MCF 10A (cell line): ENCODE measurements around the gene TAS2R46. TPM values are rescaled to one million over a fixed set of nuclear protein-coding genes. Genes with fewer than 3 reads are reported as not detected.
A peak's percentile ranks its signal among the peaks of the same experiment; 100 is the strongest.

ENCODE experiments used
- BruUV-seq: library from RNA; stranded (reverse); fragments of 400-500 nt; replicated peaks from 2 replicates; lab custom pipeline; 2021; lab: Mats Ljungman, UMichigan
- CTCF ChIA-PET: fragments of 300-600 bp; sonication (Branson Sonifier 250); formaldehyde crosslinking; extraction: SDS; loops from one replicate; lab custom pipeline; 2021; ENCODE audit warnings: antibody characterized with exemption, inconsistent platforms; lab: Yijun Ruan, JAX
- POLR2A ChIA-PET: fragments of 300-600, 350-650 bp; sonication (Branson Sonifier 250); formaldehyde crosslinking; extraction: SDS; loops from one replicate; lab custom pipeline; 2020; ENCODE audit warnings: antibody characterized with exemption, inconsistent platforms; lab: Yijun Ruan, JAX
- DNase-seq: peaks from one replicate; pipeline ENCODE4 v3.0.0-alpha.2; 2018; ENCODE audit not compliant: unreplicated experiment
- H3K27ac Mint-ChIP-seq: one replicate; pipeline ENCODE4 v1.8.0; 2022; ENCODE audit warnings: mild to moderate bottlenecking, low read depth, mixed read lengths; ENCODE audit not compliant: unreplicated experiment
- H3K27me3 Mint-ChIP-seq: one replicate; pipeline ENCODE4 v1.8.0; 2022; ENCODE audit warnings: mixed read lengths; ENCODE audit not compliant: insufficient read depth, unreplicated experiment
- H3K36me3 Mint-ChIP-seq: one replicate; pipeline ENCODE4 v1.8.0; 2022; ENCODE audit warnings: mild to moderate bottlenecking, moderate library complexity, mixed read lengths; ENCODE audit not compliant: insufficient read depth, unreplicated experiment
- H3K4me1 Mint-ChIP-seq: one replicate; pipeline ENCODE4 v1.8.0; 2022; ENCODE audit warnings: mixed read lengths; ENCODE audit not compliant: insufficient read depth, unreplicated experiment
- H3K4me3 Mint-ChIP-seq: one replicate; pipeline ENCODE4 v1.8.0; 2022; ENCODE audit warnings: mild to moderate bottlenecking, moderate library complexity, mixed read lengths; ENCODE audit not compliant: unreplicated experiment
- H3K9me3 Mint-ChIP-seq: one replicate; pipeline ENCODE4 v1.8.0; 2022; ENCODE audit warnings: mixed read lengths; ENCODE audit not compliant: unreplicated experiment
- intact Hi-C: fragments of 100-400 bp; cut with micrococcal nuclease; formaldehyde crosslinking; loops from 2 replicates; pipeline ENCODE4 v1.14.1; 2022
- total RNA-seq: library from RNA; stranded (reverse); gene quantifications from 2 replicates; pipeline ENCODE4 v1.2.3, GENCODE V29; 2022
- TF ChIP-seq, protein P1 (sequence below): fragments of 200-600 bp; IDR thresholded peaks from one replicate; pipeline ENCODE4 v1.8.0; 2022; ENCODE audit warnings: antibody characterized with exemption, mild to moderate bottlenecking; ENCODE audit not compliant: unreplicated experiment

Gene TAS2R46
- total RNA-seq, 1 experiment from 2014 or later = 1.1 TPM

- POLR2A ChIA-PET = no interaction called here
- no peaks in the 10 kb centered on the region for H3K9me3 Mint-ChIP-seq
- TF ChIP-seq, protein P1, sequence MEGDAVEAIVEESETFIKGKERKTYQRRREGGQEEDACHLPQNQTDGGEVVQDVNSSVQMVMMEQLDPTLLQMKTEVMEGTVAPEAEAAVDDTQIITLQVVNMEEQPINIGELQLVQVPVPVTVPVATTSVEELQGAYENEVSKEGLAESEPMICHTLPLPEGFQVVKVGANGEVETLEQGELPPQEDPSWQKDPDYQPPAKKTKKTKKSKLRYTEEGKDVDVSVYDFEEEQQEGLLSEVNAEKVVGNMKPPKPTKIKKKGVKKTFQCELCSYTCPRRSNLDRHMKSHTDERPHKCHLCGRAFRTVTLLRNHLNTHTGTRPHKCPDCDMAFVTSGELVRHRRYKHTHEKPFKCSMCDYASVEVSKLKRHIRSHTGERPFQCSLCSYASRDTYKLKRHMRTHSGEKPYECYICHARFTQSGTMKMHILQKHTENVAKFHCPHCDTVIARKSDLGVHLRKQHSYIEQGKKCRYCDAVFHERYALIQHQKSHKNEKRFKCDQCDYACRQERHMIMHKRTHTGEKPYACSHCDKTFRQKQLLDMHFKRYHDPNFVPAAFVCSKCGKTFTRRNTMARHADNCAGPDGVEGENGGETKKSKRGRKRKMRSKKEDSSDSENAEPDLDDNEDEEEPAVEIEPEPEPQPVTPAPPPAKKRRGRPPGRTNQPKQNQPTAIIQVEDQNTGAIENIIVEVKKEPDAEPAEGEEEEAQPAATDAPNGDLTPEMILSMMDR = no peak
- CTCF ChIA-PET = interaction anchor here (0.6 kb wide), 1 partner anchor 210 kb away, joined by 4 read pairs; no protein-coding TSS in a partner anchor
- H3K27ac Mint-ChIP-seq = no peak overlapping the region
- H3K36me3 Mint-ChIP-seq = no peaks in the 10 kb centered on the region
- H3K4me3 Mint-ChIP-seq = no peak overlapping the region
- no TSS peak for BruUV-seq
- intact Hi-C loops = no loop called here
- H3K4me1 Mint-ChIP-seq = no peaks in the 10 kb centered on the region
- H3K27me3 Mint-ChIP-seq = no peaks in the 10 kb centered on the region
- no peak for DNase-seq
Observed at GRCh38 chr12:11071414-11071813, 9.3 kb upstream of the TAS2R46 start.

DNA sequence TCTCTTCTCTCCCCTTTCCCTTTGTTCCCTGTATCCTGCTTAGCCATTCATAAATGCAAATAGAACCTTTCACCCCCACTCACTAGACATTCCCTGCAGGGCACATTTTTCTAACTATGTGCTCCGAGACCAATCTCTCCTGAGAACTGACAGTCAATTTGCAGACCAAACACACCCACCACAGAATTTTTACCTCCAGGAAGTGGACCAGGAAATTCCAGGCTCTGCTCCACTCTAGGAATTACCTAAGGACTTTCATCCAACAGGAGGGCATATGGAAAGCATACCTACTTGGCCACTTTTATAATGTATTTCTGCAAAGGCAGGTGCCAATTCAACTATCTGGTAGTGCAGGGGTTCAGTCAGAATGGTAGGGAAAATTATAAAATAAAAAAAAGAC, 8.9 kb upstream of the TAS2R46 start:
- Mint-ChIP-seq H3K4me3 (no peak overlapping the region), H3K4me1 (no peaks in the 10 kb centered on the region), H3K27me3 (no peaks in the 10 kb centered on the region), H3K36me3 (no peaks in the 10 kb centered on the region), H3K27ac (no peak overlapping the region), H3K9me3 (no peaks in the 10 kb centered on the region)
- CTCF ChIA-PET = no interaction called here
- intact Hi-C loops = loop anchor here (1.0 kb wide), 1 partner anchor 56 kb away; no protein-coding TSS in a partner anchor
- no peak for DNase-seq
- TF ChIP-seq, protein P1 = no peak
- BruUV-seq = no TSS peak
- POLR2A ChIA-PET = no interaction called here

GRCh38 chr12:11069854-11070365, 7.8 kb upstream of the TAS2R46 start:
- TF ChIP-seq, protein P1 = no peak
- H3K4me3 Mint-ChIP-seq = no peak overlapping the region
- intact Hi-C loops = loop anchor here (1.0 kb wide), 1 partner anchor 55 kb away; no protein-coding TSS in a partner anchor
- ChIA-PET POLR2A (interaction anchor here (0.7 kb wide), 1 partner anchor 107 kb away, joined by 3 read pairs; no protein-coding TSS in a partner anchor), CTCF (interaction anchor here (0.7 kb wide), 3 partner anchors 33 to 1120 kb away, joined by 3 read pairs; no protein-coding TSS in a partner anchor)
- H3K4me1 Mint-ChIP-seq = no peaks in the 10 kb centered on the region
- BruUV-seq = no TSS peak
- no peak for DNase-seq
- H3K36me3 Mint-ChIP-seq = no peaks in the 10 kb centered on the region
- H3K27me3 Mint-ChIP-seq = no peaks in the 10 kb centered on the region
- H3K9me3 Mint-ChIP-seq = no peaks in the 10 kb centered on the region
- H3K27ac Mint-ChIP-seq = no peak overlapping the region

DNA sequence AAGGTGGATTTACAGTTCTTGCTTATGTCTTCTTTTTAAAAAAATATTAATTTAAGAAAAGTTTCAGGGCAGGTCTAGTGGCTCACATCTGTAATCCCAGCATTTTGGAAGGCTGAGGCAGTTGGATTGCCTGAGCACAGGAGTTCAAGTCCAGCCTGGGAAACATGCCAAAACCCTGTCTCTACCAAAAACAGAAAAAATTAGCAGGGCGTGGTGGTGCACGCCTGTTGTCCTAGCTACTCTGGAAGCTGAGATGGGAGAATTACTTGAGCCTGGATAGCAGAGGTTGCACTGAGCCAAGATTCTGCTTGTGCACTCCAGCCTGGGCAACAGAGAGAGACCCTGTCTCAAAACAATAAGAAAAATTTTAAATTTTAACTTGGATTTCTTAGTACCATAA, 5.4 kb upstream of the TAS2R46 start:
- no peak overlapping the region for H3K27ac Mint-ChIP-seq
- TF ChIP-seq, protein P1 = no peak
- intact Hi-C loops = no loop called here

More for the DNA sequence above, 5.4 kb upstream of the TAS2R46 start:
- DNase-seq = peak; percentile 64
- Mint-ChIP-seq H3K9me3 (no peaks in the 10 kb centered on the region), H3K27me3 (no peaks in the 10 kb centered on the region), H3K36me3 (no peaks in the 10 kb centered on the region), H3K4me3 (no peak overlapping the region), H3K4me1 (no peaks in the 10 kb centered on the region)
- ChIA-PET POLR2A (interaction anchor here (0.6 kb wide), 1 partner anchor 203 kb away, joined by 4 read pairs; no protein-coding TSS in a partner anchor), CTCF (no interaction called here)
- BruUV-seq = no TSS peak
